HEK293 (cell line): ENCODE results near the gene GATA2.

Experiments
- CTCF ChIA-PET: fragments of 350-600 bp; formaldehyde crosslinking; extraction: SDS; loops from one replicate; lab custom pipeline; 2021; ENCODE audit warnings: antibody characterized with exemption; lab: Yijun Ruan, JAX
- POLR2A ChIA-PET: fragments of 300-600 bp; formaldehyde crosslinking; extraction: SDS; loops from one replicate; lab custom pipeline; 2020; ENCODE audit warnings: antibody characterized with exemption, inconsistent platforms; lab: Yijun Ruan, JAX
- H3K27ac ChIP-seq: fragments of 200-500 bp; sonication (Bioruptor generic); 2 replicates; pipeline ENCODE4 v1.5.1; 2014; ENCODE audit warnings: low read depth, low read length, control low read depth, inconsistent platforms; ENCODE audit errors: extremely low read depth
- H3K36me3 ChIP-seq, 2 experiments: fragments of 200-500 bp in 1 of 2; sonication (Bioruptor generic) in 1 of 2; 1 replicate in 1 of 2; 2 replicates in 1 of 2; pipeline ENCODE4 v1.5.1; 2014 to 2017; ENCODE audit warnings: inconsistent platforms in 2 of 2, low read length in 2 of 2; ENCODE audit not compliant: control insufficient read depth in 2 of 2, insufficient read depth in 1 of 2
- H3K4me1 ChIP-seq: fragments of 200-500 bp; sonication (Bioruptor generic); 2 replicates; pipeline ENCODE4 v1.5.1; 2014; ENCODE audit warnings: mild to moderate bottlenecking, low read length, inconsistent platforms; ENCODE audit not compliant: control insufficient read depth, insufficient read depth
- H3K4me3 ChIP-seq: 2 replicates; pipeline ENCODE4 v1.5.1; 2011; ENCODE audit warnings: low read depth, mild to moderate bottlenecking, control low read depth, low read length, moderate library complexity
- H3K9me3 ChIP-seq: fragments of 200-500 bp; sonication (Bioruptor generic); 2 replicates; pipeline ENCODE4 v1.5.1; 2014; ENCODE audit warnings: low read depth, low read length, inconsistent platforms; ENCODE audit not compliant: control insufficient read depth, insufficient read depth
- MEIS1 ChIP-seq: sonication (generic); formaldehyde crosslinking; IDR thresholded peaks from 2 replicates; pipeline ENCODE4 v1.8.1; 2022; ENCODE audit warnings: missing genetic modification reagents, mild to moderate bottlenecking, borderline replicate concordance
- MYNN ChIP-seq: fragments of 450-650 bp; formaldehyde crosslinking; IDR thresholded peaks from 2 replicates; pipeline ENCODE4 v1.5.1; 2016; ENCODE audit warnings: missing biosample characterization, missing genetic modification characterization, borderline replicate concordance
- MZF1 ChIP-seq: fragments of 450-650 bp; formaldehyde crosslinking; IDR thresholded peaks from 2 replicates; pipeline ENCODE4 v1.5.1; 2017; ENCODE audit warnings: missing biosample characterization, missing genetic modification characterization, borderline replicate concordance
- WT1 ChIP-seq: fragments of 450-650 bp; formaldehyde crosslinking; IDR thresholded peaks from 2 replicates; pipeline ENCODE4 v1.5.1; 2016; ENCODE audit warnings: missing biosample characterization, missing genetic modification characterization
- ZFP37 ChIP-seq: fragments of 450-650 bp; formaldehyde crosslinking; IDR thresholded peaks from 2 replicates; pipeline ENCODE4 v1.5.1; 2016; ENCODE audit warnings: missing biosample characterization, missing genetic modification characterization
- ZIC2 ChIP-seq: fragments of 450-650 bp; formaldehyde crosslinking; IDR thresholded peaks from 2 replicates; pipeline ENCODE4 v1.5.1; 2016; ENCODE audit warnings: missing biosample characterization, missing genetic modification characterization
- ZNF169 ChIP-seq: fragments of 450-650 bp; formaldehyde crosslinking; IDR thresholded peaks from 2 replicates; pipeline ENCODE4 v1.5.1; 2016; ENCODE audit warnings: missing biosample characterization, missing genetic modification characterization
- ZNF175 ChIP-seq: fragments of 450-650 bp; formaldehyde crosslinking; IDR thresholded peaks from 2 replicates; pipeline ENCODE4 v1.5.1; 2016; ENCODE audit warnings: missing biosample characterization, missing genetic modification characterization
- ZNF184 ChIP-seq: fragments of 450-650 bp; IDR thresholded peaks from 2 replicates; pipeline ENCODE4 v1.5.1; 2018; ENCODE audit warnings: missing biosample characterization, mild to moderate bottlenecking, missing genetic modification characterization
- ZNF2 ChIP-seq: fragments of 450-650 bp; formaldehyde crosslinking; IDR thresholded peaks from 2 replicates; pipeline ENCODE4 v1.5.1; 2016; ENCODE audit warnings: missing biosample characterization, missing genetic modification characterization
- ZNF223 ChIP-seq: fragments of 450-650 bp; formaldehyde crosslinking; IDR thresholded peaks from 2 replicates; pipeline ENCODE4 v1.5.1; 2016; ENCODE audit warnings: missing biosample characterization, missing genetic modification characterization
- ZNF239 ChIP-seq: fragments of 450-650 bp; formaldehyde crosslinking; IDR thresholded peaks from 2 replicates; pipeline ENCODE4 v1.5.1; 2016; ENCODE audit warnings: missing biosample characterization, missing genetic modification characterization
- ZNF549 ChIP-seq: fragments of 450-650 bp; IDR thresholded peaks from 2 replicates; pipeline ENCODE4 v1.5.1; 2018; ENCODE audit warnings: missing biosample characterization, missing genetic modification characterization, mild to moderate bottlenecking, inconsistent platforms, moderate library complexity
- ZNF560 ChIP-seq: fragments of 450-650 bp; formaldehyde crosslinking; IDR thresholded peaks from 2 replicates; pipeline ENCODE4 v1.5.1; 2017; ENCODE audit warnings: missing biosample characterization, missing genetic modification characterization, borderline replicate concordance
- TF ChIP-seq, protein P1 (sequence below): fragments of 450-650 bp; formaldehyde crosslinking; IDR thresholded peaks from 2 replicates; pipeline ENCODE4 v1.5.1; 2016; ENCODE audit warnings: missing biosample characterization, missing genetic modification characterization
- TF ChIP-seq, protein P2 (sequence below): fragments of 450-650 bp; formaldehyde crosslinking; conservative IDR thresholded peaks from 2 replicates; pipeline ENCODE4 v1.5.1; 2016; ENCODE audit warnings: low read depth, missing biosample characterization, missing genetic modification characterization
- TF ChIP-seq, protein P3 (sequence below): fragments of 450-650 bp; formaldehyde crosslinking; IDR thresholded peaks from 2 replicates; pipeline ENCODE4 v1.5.1; 2016; ENCODE audit warnings: missing biosample characterization, missing genetic modification characterization, low read depth

The GATA2 gene

DNA sequence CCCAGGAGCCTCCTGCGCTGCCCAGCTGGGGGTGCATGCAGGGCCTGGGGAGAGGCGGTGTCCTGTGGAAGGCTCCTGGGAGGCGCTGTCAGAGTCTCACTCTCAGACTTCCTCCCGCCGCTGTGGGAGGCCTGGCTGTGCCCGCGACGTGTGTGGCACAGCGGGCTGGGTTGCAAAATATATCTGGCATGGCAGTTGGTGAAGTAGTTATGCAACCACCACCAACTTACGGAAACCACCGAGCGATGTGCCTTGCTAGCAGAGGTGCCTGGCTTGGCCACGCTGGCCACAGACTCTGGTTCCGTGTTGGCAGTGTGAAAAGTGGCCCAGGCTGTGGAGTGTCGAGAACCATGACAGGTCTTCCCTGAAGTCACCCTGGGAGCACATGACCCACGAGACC is 30.6 kb upstream of the GATA2 start:
- ChIA-PET CTCF (interaction anchor here (1.1 kb wide), 1 partner anchor 94 kb away, joined by 4 read pairs; no protein-coding TSS in a partner anchor), POLR2A (no interaction called here)
- no peaks in the 10 kb centered on the region for H3K4me1 ChIP-seq
- H3K4me3 ChIP-seq = no peak overlapping the region
- H3K36me3 ChIP-seq = no peaks in the 10 kb centered on the region
- TF ChIP-seq, protein P1, sequence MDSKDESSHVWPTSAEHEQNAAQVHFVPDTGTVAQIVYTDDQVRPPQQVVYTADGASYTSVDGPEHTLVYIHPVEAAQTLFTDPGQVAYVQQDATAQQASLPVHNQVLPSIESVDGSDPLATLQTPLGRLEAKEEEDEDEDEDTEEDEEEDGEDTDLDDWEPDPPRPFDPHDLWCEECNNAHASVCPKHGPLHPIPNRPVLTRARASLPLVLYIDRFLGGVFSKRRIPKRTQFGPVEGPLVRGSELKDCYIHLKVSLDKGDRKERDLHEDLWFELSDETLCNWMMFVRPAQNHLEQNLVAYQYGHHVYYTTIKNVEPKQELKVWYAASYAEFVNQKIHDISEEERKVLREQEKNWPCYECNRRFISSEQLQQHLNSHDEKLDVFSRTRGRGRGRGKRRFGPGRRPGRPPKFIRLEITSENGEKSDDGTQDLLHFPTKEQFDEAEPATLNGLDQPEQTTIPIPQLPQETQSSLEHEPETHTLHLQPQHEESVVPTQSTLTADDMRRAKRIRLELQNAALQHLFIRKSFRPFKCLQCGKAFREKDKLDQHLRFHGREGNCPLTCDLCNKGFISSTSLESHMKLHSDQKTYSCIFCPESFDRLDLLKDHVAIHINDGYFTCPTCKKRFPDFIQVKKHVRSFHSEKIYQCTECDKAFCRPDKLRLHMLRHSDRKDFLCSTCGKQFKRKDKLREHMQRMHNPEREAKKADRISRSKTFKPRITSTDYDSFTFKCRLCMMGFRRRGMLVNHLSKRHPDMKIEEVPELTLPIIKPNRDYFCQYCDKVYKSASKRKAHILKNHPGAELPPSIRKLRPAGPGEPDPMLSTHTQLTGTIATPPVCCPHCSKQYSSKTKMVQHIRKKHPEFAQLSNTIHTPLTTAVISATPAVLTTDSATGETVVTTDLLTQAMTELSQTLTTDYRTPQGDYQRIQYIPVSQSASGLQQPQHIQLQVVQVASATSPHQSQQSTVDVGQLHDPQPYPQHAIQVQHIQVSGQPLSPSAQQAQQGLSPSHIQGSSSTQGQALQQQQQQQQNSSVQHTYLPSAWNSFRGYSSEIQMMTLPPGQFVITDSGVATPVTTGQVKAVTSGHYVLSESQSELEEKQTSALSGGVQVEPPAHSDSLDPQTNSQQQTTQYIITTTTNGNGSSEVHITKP (tag by site-specific recombination) = no peak
- no peak for TF ChIP-seq WT1 (tag by site-specific recombination)
- no peak for TF ChIP-seq ZNF2 (tag by site-specific recombination)
- TF ChIP-seq ZFP37 = no peak
- TF ChIP-seq ZNF549 (tag by site-specific recombination) = no peak
- TF ChIP-seq ZNF223 = no peak
- no peak for TF ChIP-seq MZF1 (tag by site-specific recombination)
- no peak for TF ChIP-seq ZNF184 (tag by site-specific recombination)
- TF ChIP-seq, protein P2, sequence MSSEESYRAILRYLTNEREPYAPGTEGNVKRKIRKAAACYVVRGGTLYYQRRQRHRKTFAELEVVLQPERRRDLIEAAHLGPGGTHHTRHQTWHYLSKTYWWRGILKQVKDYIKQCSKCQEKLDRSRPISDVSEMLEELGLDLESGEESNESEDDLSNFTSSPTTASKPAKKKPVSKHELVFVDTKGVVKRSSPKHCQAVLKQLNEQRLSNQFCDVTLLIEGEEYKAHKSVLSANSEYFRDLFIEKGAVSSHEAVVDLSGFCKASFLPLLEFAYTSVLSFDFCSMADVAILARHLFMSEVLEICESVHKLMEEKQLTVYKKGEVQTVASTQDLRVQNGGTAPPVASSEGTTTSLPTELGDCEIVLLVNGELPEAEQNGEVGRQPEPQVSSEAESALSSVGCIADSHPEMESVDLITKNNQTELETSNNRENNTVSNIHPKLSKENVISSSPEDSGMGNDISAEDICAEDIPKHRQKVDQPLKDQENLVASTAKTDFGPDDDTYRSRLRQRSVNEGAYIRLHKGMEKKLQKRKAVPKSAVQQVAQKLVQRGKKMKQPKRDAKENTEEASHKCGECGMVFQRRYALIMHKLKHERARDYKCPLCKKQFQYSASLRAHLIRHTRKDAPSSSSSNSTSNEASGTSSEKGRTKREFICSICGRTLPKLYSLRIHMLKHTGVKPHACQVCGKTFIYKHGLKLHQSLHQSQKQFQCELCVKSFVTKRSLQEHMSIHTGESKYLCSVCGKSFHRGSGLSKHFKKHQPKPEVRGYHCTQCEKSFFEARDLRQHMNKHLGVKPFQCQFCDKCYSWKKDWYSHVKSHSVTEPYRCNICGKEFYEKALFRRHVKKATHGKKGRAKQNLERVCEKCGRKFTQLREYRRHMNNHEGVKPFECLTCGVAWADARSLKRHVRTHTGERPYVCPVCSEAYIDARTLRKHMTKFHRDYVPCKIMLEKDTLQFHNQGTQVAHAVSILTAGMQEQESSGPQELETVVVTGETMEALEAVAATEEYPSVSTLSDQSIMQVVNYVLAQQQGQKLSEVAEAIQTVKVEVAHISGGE (tag by site-specific recombination) = no peak
- no peak for TF ChIP-seq MYNN (tag by site-specific recombination)
- TF ChIP-seq ZNF169 (tag by site-specific recombination) = no peak
- no peak for TF ChIP-seq ZNF239 (tag by site-specific recombination)
- TF ChIP-seq MEIS1 (CRISPR knock-in tag) = no peak
- no peaks in the 10 kb centered on the region for H3K9me3 ChIP-seq
- no peak overlapping the region for H3K27ac ChIP-seq

DNA sequence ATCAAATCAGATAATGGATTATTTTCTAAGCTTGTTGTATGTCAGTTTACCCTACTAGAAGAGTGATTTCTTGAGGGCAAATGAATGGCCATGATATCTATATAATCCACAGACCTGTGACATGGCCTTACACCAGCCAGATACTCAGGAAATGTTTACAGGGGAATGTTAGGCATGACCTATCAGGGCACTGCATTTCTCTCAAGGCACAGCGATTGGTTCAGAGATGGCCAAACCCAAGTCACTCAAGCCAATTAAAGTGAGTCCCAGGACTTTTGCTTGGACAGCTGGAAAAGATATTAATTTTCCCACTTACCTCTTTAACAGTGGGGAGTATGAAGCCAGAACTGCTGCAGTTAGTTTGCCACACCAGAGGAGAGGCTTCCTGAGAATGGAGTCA is 28.7 kb upstream of the GATA2 start:
- ChIA-PET POLR2A (no interaction called here), CTCF (interaction anchor here (0.6 kb wide), 2 partner anchors 48 to 294 kb away, joined by 3 read pairs; no protein-coding TSS in a partner anchor)
- TF ChIP-seq ZNF2 (tag by site-specific recombination) (no peak), ZNF175 (tag by site-specific recombination) (no peak), ZNF560 (no peak), ZIC2 (0 out of 2 replicates have a peak, but pooled peaks have one; percentile 16)
- TF ChIP-seq, protein P3, sequence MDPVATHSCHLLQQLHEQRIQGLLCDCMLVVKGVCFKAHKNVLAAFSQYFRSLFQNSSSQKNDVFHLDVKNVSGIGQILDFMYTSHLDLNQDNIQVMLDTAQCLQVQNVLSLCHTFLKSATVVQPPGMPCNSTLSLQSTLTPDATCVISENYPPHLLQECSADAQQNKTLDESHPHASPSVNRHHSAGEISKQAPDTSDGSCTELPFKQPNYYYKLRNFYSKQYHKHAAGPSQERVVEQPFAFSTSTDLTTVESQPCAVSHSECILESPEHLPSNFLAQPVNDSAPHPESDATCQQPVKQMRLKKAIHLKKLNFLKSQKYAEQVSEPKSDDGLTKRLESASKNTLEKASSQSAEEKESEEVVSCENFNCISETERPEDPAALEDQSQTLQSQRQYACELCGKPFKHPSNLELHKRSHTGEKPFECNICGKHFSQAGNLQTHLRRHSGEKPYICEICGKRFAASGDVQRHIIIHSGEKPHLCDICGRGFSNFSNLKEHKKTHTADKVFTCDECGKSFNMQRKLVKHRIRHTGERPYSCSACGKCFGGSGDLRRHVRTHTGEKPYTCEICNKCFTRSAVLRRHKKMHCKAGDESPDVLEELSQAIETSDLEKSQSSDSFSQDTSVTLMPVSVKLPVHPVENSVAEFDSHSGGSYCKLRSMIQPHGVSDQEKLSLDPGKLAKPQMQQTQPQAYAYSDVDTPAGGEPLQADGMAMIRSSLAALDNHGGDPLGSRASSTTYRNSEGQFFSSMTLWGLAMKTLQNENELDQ (tag by site-specific recombination) = no peak
- Histone ChIP-seq H3K27ac (no peak overlapping the region), H3K36me3 (no peaks in the 10 kb centered on the region), H3K4me3 (no peak overlapping the region), H3K9me3 (no peaks in the 10 kb centered on the region), H3K4me1 (no peaks in the 10 kb centered on the region)
